Measurements from ENCODE around the gene COA1. TPM values are rescaled to one million over a fixed set of nuclear protein-coding genes. Genes with fewer than 3 reads are reported as not detected.
"Not testable (repeated sequence)": the region's sequence is repeated elsewhere in the genome, so short reads cannot be mapped to it uniquely, and the experiment has no call there.

The COA1 gene, protein sequence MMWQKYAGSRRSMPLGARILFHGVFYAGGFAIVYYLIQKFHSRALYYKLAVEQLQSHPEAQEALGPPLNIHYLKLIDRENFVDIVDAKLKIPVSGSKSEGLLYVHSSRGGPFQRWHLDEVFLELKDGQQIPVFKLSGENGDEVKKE
- 10 to 100 TPM; 53.3 to 66.3 (median 60.6) TPM for total RNA-seq
- 78.6 TPM for polyA plus RNA-seq
- long read RNA-seq, donor 1, transcript COA1-201 (6 exons, 927 nt) = major isoform, 14 of 40 reads
- long read RNA-seq, donor 1, partial matches to known transcripts = 12 of 40 reads
- long read RNA-seq, donor 1, other reads (novel, unspliced or antisense) = 12 of 40 reads
- long read RNA-seq, donor 2, transcript COA1-201 (6 exons, 927 nt) = major isoform, 9 of 23 reads
- long read RNA-seq, donor 2, partial matches to known transcripts = 8 of 23 reads
- long read RNA-seq, donor 2, other reads (novel, unspliced or antisense) = 4 of 23 reads
- long read RNA-seq, donor 3, transcript COA1-201 (6 exons, 927 nt) = major isoform, 13 of 49 reads
- long read RNA-seq, donor 3, partial matches to known transcripts = 10 of 49 reads
- long read RNA-seq, donor 3, other reads (novel, unspliced or antisense) = 21 of 49 reads
- long read RNA-seq, donor 4, transcript COA1-201 (6 exons, 927 nt) = major isoform, 7 of 16 reads
- long read RNA-seq, donor 4, partial matches to known transcripts = 3 of 16 reads
- long read RNA-seq, donor 4, other reads (novel, unspliced or antisense) = 5 of 16 reads

DNA sequence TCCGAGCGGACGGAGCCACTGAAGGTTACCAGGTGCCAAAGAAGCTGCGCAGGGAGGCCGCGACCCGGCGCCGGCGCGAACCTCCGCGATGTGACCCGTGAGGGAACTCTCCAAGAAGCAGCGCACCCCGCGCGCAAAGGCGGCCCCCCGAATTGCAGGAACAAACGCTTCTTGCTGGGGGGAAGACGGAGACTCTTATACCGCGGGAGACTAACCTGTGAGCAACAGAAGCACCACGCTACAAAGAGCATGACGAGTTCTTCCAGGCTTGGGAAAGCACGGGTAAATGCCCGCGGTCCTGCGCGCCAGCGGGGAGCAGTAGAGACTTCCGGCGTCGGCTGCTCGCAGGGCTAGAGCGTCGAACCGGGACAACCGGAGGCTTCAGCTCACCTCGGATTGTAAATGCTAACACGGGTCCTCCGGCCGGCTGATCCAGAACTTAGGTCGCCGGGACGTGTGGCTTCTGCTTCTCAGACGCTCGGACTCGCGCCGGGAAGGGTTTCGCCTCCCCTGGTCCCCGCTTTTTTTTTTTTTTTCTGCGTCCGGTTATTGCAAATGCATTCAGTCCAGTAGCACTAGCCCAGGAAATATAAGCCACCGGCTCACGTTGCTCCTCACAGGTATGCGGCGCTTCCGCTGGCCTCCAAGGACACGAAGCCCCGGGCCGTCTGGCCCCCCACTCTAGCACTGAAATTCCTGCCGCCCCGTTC lies at the start of gene COA1:
Gene COA1, minus strand, starts transcription at position 310 of the 710 bp plus-strand sequence. CDS start 80,909 bp downstream, outside the sequence.
- intact Hi-C loops (cut with DNase I) = loop anchor here in 1 of 4 donors (10.0 kb wide), 1 partner anchor 105 kb away; no protein-coding TSS in a partner anchor
- Histone ChIP-seq H3K4me1 (ENCODE audit: control insufficient read depth, insufficient read depth, low read length) (peaks cover 3% of the 10 kb centered on the region), H3K27ac (ENCODE audit: low read length) (peak within 1 kb of the TSS; percentile 55), H3K9me3 (ENCODE audit: control insufficient read depth, low read length) (no peaks in the 10 kb centered on the region), H3K4me3 (ENCODE audit: low read length) (peak within 1 kb of the TSS; percentile 81), H3K27me3 (ENCODE audit: control insufficient read depth, insufficient read depth) (no peaks in the 10 kb centered on the region)
- under 1% methylated on average over 66 of the region's 66 CpGs for WGBS
- DNase-seq (peak; percentile 88 to 95 (median 94)), ATAC-seq (peak; percentile 99)

DNA sequence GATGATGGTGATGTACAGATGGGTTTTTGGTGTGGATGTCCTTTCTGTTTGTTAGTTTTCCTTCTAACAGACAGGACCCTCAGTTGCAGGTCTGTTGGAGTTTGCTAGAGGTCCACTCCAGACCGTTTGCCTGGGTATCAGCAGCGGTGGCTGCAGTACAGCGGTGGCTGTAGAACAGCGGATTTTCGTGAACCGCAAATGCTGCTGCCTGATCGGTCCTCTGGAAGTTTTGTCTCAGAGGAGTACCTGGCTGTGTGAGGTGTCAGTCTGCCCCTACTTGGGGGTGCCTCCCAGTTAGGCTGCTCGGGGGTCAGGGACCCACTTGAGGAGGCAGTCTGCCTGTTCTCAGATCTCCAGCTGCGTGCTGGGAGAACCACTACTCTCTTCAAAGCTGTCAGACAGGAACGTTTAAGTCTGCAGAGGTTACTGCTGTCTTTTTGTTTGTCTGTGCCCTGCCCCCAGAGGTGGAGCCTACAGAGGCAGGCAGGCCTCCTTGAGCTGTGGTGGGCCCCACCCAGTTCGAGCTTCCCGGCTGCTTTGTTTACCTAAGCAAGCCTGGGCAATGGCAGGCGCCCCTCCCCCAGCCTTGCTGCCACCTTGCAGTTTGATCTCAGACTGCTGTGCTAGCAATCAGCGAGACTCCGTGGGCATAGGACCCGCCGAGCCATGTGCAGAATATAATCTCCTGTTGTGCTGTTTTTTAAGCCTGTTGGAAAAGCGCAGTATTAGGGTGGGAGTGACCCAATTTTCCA lies 49.1 kb upstream of the COA1 start:
- H3K4me3 ChIP-seq (ENCODE audit: low read length); H3K4me1 ChIP-seq (ENCODE audit: control insufficient read depth, insufficient read depth, low read length); ATAC-seq; H3K27me3 ChIP-seq (ENCODE audit: control insufficient read depth, insufficient read depth); H3K27ac ChIP-seq (ENCODE audit: low read length); DNase-seq; intact Hi-C loops (cut with DNase I); H3K9me3 ChIP-seq (ENCODE audit: control insufficient read depth, low read length): not testable (repeated sequence)
- 94% methylated on average over 15 of the region's 18 CpGs for WGBS

DNA sequence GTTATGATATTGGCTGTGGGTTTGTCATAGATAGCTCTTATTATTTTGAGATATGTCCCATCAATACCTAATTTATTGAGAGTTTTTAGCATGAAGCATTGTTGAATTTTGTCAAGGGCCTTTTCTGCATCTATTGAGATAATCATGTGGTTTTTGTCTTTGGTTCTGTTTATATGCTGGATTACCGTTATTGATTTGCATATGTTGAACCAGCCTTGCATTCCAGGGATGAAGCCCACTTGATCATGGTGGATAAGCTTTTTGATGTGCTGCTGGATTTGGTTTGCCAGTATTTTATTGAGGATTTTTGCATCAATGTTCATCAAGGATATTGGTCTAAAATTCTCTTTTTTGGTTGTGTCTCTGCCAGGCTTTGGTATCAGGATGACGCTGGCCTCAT lies 45.9 kb upstream of the COA1 start:
- H3K4me3 ChIP-seq (ENCODE audit: low read length); intact Hi-C loops (cut with DNase I); H3K27me3 ChIP-seq (ENCODE audit: control insufficient read depth, insufficient read depth); H3K9me3 ChIP-seq (ENCODE audit: control insufficient read depth, low read length); H3K4me1 ChIP-seq (ENCODE audit: control insufficient read depth, insufficient read depth, low read length); H3K27ac ChIP-seq (ENCODE audit: low read length); DNase-seq; ATAC-seq: not testable (repeated sequence)
- WGBS = 98% methylated on average over 2 of the region's 2 CpGs

DNA sequence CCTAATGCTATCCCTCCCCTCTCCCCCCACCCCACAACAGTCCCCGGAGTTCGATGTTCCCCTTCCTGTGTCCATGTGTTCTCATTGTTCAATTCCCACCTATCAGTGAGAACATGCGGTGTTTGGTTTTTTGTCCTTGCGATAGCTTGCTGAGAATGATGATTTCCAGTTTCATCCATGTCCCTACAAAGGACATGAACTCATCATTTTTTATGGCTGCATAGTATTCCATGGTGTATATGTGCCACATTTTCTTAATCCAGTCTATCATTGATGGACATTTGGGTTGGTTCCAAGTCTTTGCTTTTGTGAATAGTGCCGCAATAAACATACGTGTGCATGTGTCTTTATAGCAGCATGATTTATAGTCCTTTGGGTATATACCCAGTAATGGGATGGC lies 43.9 kb upstream of the COA1 start:
- DNase-seq; H3K9me3 ChIP-seq (ENCODE audit: control insufficient read depth, low read length); ATAC-seq; H3K4me1 ChIP-seq (ENCODE audit: control insufficient read depth, insufficient read depth, low read length); intact Hi-C loops (cut with DNase I); H3K27ac ChIP-seq (ENCODE audit: low read length); H3K4me3 ChIP-seq (ENCODE audit: low read length); H3K27me3 ChIP-seq (ENCODE audit: control insufficient read depth, insufficient read depth): not testable (repeated sequence)
- 97% methylated on average over 4 of the region's 6 CpGs for WGBS

- no peaks in the 10 kb centered on the region for H3K9me3 ChIP-seq (ENCODE audit: control insufficient read depth, low read length)
- no peak overlapping the region for H3K4me3 ChIP-seq (ENCODE audit: low read length)
- ATAC-seq = no peak
- H3K4me1 ChIP-seq (ENCODE audit: control insufficient read depth, insufficient read depth, low read length) = no peaks in the 10 kb centered on the region
- no peaks in the 10 kb centered on the region for H3K27me3 ChIP-seq (ENCODE audit: control insufficient read depth, insufficient read depth)
- H3K27ac ChIP-seq (ENCODE audit: low read length) = no peak overlapping the region
- intact Hi-C loops (cut with DNase I) = no loop called here
- WGBS = 74% methylated on average over 3 of the region's 3 CpGs
- DNase-seq = no peak
These were observed 42.2 kb upstream of the COA1 start for GRCh38 chr7:43771573-43771972.

DNA sequence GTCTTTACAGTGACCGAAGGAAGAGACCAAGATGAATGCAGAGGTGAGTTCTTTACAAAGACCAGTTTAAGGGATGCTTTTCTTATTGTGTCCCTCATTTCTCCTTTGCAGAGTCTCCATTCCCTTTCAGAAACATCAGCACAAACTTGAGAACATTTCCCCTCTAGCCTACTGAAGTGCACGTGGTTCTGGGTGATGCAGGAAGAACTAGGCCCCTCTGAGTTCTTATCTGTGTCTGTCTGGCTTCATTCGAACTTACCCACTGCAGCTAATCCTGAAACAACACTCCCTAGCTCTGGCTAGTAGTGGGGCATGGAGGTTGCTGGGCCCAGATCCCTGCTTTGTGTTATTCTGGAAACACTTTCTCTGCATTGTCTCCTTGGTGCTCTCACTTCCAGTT lies 41.8 kb upstream of the COA1 start:
- Histone ChIP-seq H3K4me3 (ENCODE audit: low read length) (no peak overlapping the region), H3K27me3 (ENCODE audit: control insufficient read depth, insufficient read depth) (no peaks in the 10 kb centered on the region)

DNA sequence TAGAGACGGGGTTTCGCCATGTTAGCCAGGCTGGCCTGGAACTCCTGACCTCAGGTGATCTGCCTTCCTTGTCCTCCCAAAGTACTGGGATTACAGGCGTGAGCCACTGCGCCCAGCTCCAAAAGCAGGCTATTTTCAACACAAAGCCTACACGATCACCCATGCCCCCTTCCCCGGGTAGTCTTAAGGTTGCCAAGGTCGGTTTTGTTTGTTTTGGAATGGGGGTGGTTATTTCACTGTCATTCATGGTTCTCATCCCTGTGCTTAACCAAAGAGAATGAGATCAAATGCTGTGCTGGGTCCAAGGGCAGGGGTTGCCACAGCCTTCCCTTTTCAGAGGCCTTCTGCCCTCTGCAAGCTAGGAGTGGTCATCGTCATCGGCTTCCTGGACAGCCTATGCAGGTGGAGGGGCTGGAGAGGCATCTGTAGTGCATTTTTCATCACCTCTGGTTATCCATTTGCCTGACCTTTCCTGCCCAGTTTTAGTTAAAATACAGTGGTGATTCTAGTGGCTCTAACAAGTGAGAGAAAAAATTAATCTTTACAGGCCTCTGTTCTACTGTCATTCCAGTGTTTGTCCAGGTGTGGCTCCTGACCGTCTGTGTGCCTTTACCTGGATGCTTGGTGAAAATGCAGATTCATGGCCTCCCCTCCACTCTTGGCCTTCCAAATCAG lies 40.6 kb upstream of the COA1 start:
- intact Hi-C loops (cut with DNase I) = no loop called here
- 83% methylated on average over 10 of the region's 10 CpGs for WGBS
- Histone ChIP-seq H3K27me3 (ENCODE audit: control insufficient read depth, insufficient read depth) (no peaks in the 10 kb centered on the region), H3K4me1 (ENCODE audit: control insufficient read depth, insufficient read depth, low read length) (no peaks in the 10 kb centered on the region), H3K27ac (ENCODE audit: low read length) (no peak overlapping the region), H3K9me3 (ENCODE audit: control insufficient read depth, low read length) (no peaks in the 10 kb centered on the region), H3K4me3 (ENCODE audit: low read length) (no peak overlapping the region)
- ATAC-seq = no peak
- no peak for DNase-seq

More for the DNA sequence above, 41.8 kb upstream of the COA1 start:
- ATAC-seq (no peak), DNase-seq (no peak)
- WGBS = 50% methylated on average over 3 of the region's 3 CpGs
- Histone ChIP-seq H3K9me3 (ENCODE audit: control insufficient read depth, low read length) (no peaks in the 10 kb centered on the region), H3K4me1 (ENCODE audit: control insufficient read depth, insufficient read depth, low read length) (no peaks in the 10 kb centered on the region), H3K27ac (ENCODE audit: low read length) (no peak overlapping the region)
- intact Hi-C loops (cut with DNase I) = no loop called here

DNA sequence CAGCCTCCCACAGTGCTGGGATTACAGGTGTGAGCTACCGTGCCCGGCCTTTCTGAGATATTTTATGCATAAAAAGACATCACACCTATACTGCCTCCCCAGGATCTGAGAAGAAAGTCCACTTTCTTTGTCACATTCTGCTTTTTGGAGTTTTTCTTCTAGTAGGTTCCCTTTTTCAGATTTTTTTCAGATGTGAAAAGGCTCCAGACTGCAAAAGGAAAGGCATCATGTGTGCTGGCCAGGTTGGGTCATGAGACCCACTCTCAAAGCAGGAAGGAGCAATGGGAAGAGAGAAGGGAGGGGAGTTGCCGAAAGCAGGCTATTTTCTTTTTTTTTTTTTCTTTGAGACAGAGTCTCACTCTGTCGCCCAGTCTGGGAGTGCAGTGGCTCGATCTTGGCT lies 40.0 kb upstream of the COA1 start:
- Histone ChIP-seq H3K4me1 (ENCODE audit: control insufficient read depth, insufficient read depth, low read length) (no peaks in the 10 kb centered on the region), H3K27me3 (ENCODE audit: control insufficient read depth, insufficient read depth) (no peaks in the 10 kb centered on the region), H3K27ac (ENCODE audit: low read length) (no peak overlapping the region), H3K4me3 (ENCODE audit: low read length) (no peak overlapping the region), H3K9me3 (ENCODE audit: control insufficient read depth, low read length) (no peaks in the 10 kb centered on the region)
- intact Hi-C loops (cut with DNase I) = no loop called here
- ATAC-seq (no peak), DNase-seq (no peak)
- 86% methylated on average over 5 of the region's 5 CpGs for WGBS

- intact Hi-C loops (cut with DNase I) = no loop called here
- no peak for ATAC-seq
- Histone ChIP-seq H3K4me3 (ENCODE audit: low read length) (no peak overlapping the region), H3K4me1 (ENCODE audit: control insufficient read depth, insufficient read depth, low read length) (no peaks in the 10 kb centered on the region), H3K27ac (ENCODE audit: low read length) (no peak overlapping the region), H3K9me3 (ENCODE audit: control insufficient read depth, low read length) (no peaks in the 10 kb centered on the region), H3K27me3 (ENCODE audit: control insufficient read depth, insufficient read depth) (no peaks in the 10 kb centered on the region)
- 83% methylated on average over 4 of the region's 4 CpGs for WGBS
- no peak for DNase-seq
These were observed 39.6 kb upstream of the COA1 start for GRCh38 chr7:43768887-43769272.

DNA sequence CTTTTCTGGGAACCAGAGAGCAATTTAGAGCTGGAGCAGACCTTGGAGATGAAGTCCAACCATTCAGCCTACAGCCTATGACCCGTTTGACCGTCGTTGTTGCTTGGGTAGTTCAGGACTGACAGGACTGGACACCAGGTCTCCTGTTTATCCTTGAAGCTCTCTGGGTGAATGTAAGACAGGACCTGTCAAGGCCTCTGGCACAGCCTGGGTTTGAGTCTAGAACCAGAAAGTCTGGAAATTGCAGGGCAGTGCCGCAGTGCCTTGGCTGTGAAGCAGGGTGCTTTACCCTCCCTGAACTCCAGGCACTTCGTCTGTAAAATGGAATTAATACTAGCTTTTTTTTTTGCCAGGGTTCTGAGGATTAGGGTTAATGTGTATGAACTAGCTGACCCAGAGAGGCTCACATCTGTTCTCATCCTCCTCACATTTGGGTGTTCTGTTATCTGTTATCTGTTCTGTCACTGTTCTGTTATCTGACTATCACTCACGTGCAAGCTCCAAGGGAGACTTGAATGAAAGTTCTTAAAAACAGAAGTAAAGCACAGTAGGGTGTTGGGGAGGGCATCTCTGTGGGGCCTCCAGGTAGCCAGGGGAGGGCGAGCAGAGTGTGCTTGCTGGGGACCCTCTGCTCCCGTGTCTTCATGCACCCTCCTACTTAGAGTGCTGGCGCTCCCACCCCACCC lies 39.0 kb upstream of the COA1 start:
- intact Hi-C loops (cut with DNase I) = no loop called here
- DNase-seq = no peak
- no peak for ATAC-seq
- no peak overlapping the region for H3K27ac ChIP-seq (ENCODE audit: low read length)
- H3K4me3 ChIP-seq (ENCODE audit: low read length) = no peak overlapping the region
- H3K9me3 ChIP-seq (ENCODE audit: control insufficient read depth, low read length) = no peaks in the 10 kb centered on the region
- WGBS = 78% methylated on average over 9 of the region's 9 CpGs
- no peaks in the 10 kb centered on the region for H3K27me3 ChIP-seq (ENCODE audit: control insufficient read depth, insufficient read depth)
- no peaks in the 10 kb centered on the region for H3K4me1 ChIP-seq (ENCODE audit: control insufficient read depth, insufficient read depth, low read length)
